Measurements from ENCODE around the gene CCDC39. TPM values are rescaled to one million over a fixed set of nuclear protein-coding genes. Genes with fewer than 3 reads are reported as not detected.

The CCDC39 gene
- total and polyA plus RNA-seq, 2 donors = 0.02 to 0.05 TPM

DNA sequence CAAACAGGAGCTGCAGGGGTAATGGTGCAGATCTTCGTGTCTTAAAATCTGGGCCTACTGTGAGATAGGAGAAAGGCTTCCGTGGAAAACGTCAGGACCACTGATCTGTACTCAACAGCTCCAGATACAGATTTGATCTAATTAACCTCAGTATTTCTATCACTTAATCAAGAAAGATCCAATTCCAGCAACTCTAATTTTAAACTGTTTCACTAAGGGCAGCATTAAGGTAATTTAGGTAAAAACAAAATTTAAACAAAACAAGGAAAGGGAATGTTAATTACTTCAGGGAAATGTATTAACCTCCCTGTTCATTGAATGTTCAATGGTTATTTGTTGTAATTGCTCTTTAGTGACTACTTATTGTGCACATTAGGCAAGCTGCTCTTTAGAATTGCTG, 103.7 kb downstream of the CCDC39 start:
- no peak overlapping the region for H3K4me3 ChIP-seq (ENCODE audit: low read length in 2 of 2)
- no peaks in the 10 kb centered on the region for H3K36me3 ChIP-seq (ENCODE audit: control insufficient read depth in 2 of 2, insufficient read depth in 2 of 2, low read length in 1 of 2)
- DNase-seq (ENCODE audit: low read depth in 6 of 9, low spot score in 9 of 9) = no peak
- no peak overlapping the region for H3K27ac ChIP-seq (ENCODE audit: low read depth in 1 of 2, low read length in 1 of 2)
- no peaks in the 10 kb centered on the region for H3K27me3 ChIP-seq (ENCODE audit: control insufficient read depth in 2 of 2, insufficient read depth in 1 of 2, low read length in 1 of 2)
- H3K4me1 ChIP-seq (ENCODE audit: control insufficient read depth in 2 of 2, insufficient read depth in 2 of 2, low read length in 2 of 2) = no peaks in the 10 kb centered on the region
- WGBS = 91% methylated on average over 3 of the region's 3 CpGs
- H3K9me3 ChIP-seq (ENCODE audit: control insufficient read depth in 2 of 2, insufficient read depth in 1 of 2, low read length in 1 of 2) = no peaks in the 10 kb centered on the region

DNA sequence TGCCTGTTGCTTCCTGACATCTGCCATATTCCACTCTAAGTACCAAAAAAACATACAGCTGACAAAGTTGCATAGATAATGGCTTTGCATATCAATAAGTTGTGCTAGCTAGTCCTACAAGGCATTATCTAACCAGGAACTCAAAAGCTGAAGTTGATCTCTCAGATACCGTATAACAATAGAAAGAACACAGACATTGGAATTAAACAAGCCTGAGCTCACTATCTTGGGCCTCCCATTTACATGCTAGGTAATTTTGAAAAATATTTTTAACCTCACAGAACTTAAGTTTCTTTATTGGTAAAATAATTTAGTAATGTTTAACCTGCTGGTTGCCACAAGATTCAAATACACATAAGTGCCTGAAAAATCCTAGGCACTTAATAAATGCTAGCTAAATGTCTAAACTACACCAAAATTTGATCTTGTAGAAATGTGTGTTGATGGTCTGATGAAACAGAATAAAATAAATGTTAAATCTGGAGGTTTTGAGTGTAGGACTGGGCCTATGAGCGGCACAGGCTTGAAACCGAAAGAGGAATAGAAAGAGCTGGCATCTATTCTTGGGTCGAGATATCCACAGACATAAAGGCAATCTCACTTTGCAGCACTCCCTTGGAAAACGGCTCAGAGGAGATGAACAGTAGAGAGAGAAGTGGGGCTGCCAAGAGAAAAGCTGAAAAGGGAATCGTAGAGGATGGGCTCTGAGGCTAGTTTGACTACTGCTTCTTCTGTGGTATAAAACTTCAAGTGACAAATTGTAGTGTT, 107.3 kb downstream of the CCDC39 start:
- 84% methylated on average over 6 of the region's 6 CpGs for WGBS
- Histone ChIP-seq H3K4me1 (ENCODE audit: control insufficient read depth in 2 of 2, insufficient read depth in 2 of 2, low read length in 2 of 2) (no peaks in the 10 kb centered on the region), H3K27ac (ENCODE audit: low read depth in 1 of 2, low read length in 1 of 2) (no peak overlapping the region), H3K27me3 (ENCODE audit: control insufficient read depth in 2 of 2, insufficient read depth in 1 of 2, low read length in 1 of 2) (no peaks in the 10 kb centered on the region), H3K9me3 (ENCODE audit: control insufficient read depth in 2 of 2, insufficient read depth in 1 of 2, low read length in 1 of 2) (no peaks in the 10 kb centered on the region), H3K36me3 (ENCODE audit: control insufficient read depth in 2 of 2, insufficient read depth in 2 of 2, low read length in 1 of 2) (no peaks in the 10 kb centered on the region), H3K4me3 (ENCODE audit: low read length in 2 of 2) (no peak overlapping the region)
- no peak for DNase-seq (ENCODE audit: low read depth in 6 of 9, low spot score in 9 of 9)

GRCh38 chr3:180570238-180570637, 109.1 kb downstream of the CCDC39 start:
- no peaks in the 10 kb centered on the region for H3K9me3 ChIP-seq (ENCODE audit: control insufficient read depth in 2 of 2, insufficient read depth in 1 of 2, low read length in 1 of 2)
- no peak overlapping the region for H3K4me3 ChIP-seq (ENCODE audit: low read length in 2 of 2)
- no peaks in the 10 kb centered on the region for H3K27me3 ChIP-seq (ENCODE audit: control insufficient read depth in 2 of 2, insufficient read depth in 1 of 2, low read length in 1 of 2)
- no peak for DNase-seq (ENCODE audit: low read depth in 6 of 9, low spot score in 9 of 9)
- 73% methylated on average over 4 of the region's 4 CpGs for WGBS
- no peaks in the 10 kb centered on the region for H3K4me1 ChIP-seq (ENCODE audit: control insufficient read depth in 2 of 2, insufficient read depth in 2 of 2, low read length in 2 of 2)
- H3K27ac ChIP-seq (ENCODE audit: low read depth in 1 of 2, low read length in 1 of 2) = no peak overlapping the region
- H3K36me3 ChIP-seq (ENCODE audit: control insufficient read depth in 2 of 2, insufficient read depth in 2 of 2, low read length in 1 of 2) = no peaks in the 10 kb centered on the region

- 73% methylated on average over 2 of the region's 2 CpGs for WGBS
- no peak overlapping the region for H3K27ac ChIP-seq (ENCODE audit: low read depth in 1 of 2, low read length in 1 of 2)
These were observed 114.6 kb downstream of the CCDC39 start for GRCh38 chr3:180564676-180565075.

More at GRCh38 chr3:180564676-180565075, 114.6 kb downstream of the CCDC39 start:
- Histone ChIP-seq H3K27me3 (ENCODE audit: control insufficient read depth in 2 of 2, insufficient read depth in 1 of 2, low read length in 1 of 2) (no peaks in the 10 kb centered on the region), H3K4me1 (ENCODE audit: control insufficient read depth in 2 of 2, insufficient read depth in 2 of 2, low read length in 2 of 2) (no peaks in the 10 kb centered on the region), H3K4me3 (ENCODE audit: low read length in 2 of 2) (no peak overlapping the region), H3K9me3 (ENCODE audit: control insufficient read depth in 2 of 2, insufficient read depth in 1 of 2, low read length in 1 of 2) (peaks cover 0 to 6% of the 10 kb centered on the region in 2 donors), H3K36me3 (ENCODE audit: control insufficient read depth in 2 of 2, insufficient read depth in 2 of 2, low read length in 1 of 2) (no peaks in the 10 kb centered on the region)
- no peak for DNase-seq (ENCODE audit: low read depth in 6 of 9, low spot score in 9 of 9)

Other genes with a start within 250 kb of the CCDC39 start
- gene TTC14, start 77.3 kb downstream of the CCDC39 start, total RNA-seq = 53.1 TPM
- 45.2 TPM for gene TTC14, start 77.3 kb downstream of the CCDC39 start, polyA plus RNA-seq
- 156 TPM for gene FXR1, start 233.2 kb upstream of the CCDC39 start, total RNA-seq
- 105 TPM for gene FXR1, start 233.2 kb upstream of the CCDC39 start, polyA plus RNA-seq

Measured in thymus (tissue), 11 donors.